NCI-H2107 treated with DMSO at 0.1 percent for 48 hours (cell line): ENCODE measurements around the gene IL17RD.
A peak's percentile ranks its signal among the peaks of the same experiment; 100 is the strongest.

ENCODE experiments used
- DNase-seq: peaks from one replicate; lab custom pipeline; 2025; ENCODE audit not compliant: unreplicated experiment; lab: John Stamatoyannopoulos, UW

Gene IL17RD

DNA sequence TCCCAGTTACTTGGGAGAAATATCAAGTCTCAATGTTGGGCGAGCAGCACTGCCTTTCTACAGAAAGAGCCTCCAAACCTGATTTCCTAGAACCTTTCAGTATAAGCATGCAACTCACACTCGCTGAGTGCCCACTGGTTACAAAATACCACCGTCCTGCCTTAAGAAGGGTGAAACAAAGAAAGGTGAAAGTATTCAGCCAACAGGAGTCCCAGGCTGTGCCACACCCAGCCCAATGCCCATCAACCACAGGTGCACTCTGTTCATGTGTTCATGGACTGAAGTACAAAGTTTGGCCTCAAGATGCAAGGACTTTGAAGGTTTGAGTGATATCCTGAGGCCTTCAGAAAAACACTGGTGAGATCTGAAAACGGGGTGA, 34.0 kb downstream of the IL17RD start:
- no peak for DNase-seq

DNA sequence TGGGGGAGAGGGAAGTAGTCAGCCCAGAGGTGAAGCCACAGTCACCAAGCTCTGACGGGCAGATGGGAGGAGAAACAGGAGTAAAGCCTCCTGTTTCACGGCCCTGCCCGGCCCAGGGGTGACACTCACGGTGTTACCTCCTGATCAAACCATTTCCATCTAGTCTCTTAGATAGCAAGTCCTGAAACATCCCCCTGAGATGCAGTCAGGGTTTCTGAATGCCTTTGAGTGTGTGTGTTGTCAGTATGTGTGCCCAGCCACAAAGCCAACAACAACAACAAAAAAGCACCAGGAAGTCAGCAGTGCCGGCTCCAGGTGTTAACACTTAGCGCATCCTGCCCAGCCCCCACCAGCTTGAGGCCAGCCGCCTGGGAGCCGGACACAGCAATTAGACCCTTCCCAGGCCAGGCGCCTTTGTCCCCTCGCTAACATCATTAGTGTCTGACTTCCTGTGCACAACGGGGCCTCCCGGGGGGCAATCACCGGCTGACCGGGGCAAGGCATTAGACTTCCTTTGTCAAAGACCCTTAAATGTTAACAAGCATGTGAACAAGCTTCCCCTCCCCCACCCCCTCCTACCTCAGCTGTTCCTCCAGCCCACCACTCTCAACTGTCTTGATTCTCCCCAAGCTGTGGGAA, 34.5 kb downstream of the IL17RD start:
- no peak for DNase-seq

DNA sequence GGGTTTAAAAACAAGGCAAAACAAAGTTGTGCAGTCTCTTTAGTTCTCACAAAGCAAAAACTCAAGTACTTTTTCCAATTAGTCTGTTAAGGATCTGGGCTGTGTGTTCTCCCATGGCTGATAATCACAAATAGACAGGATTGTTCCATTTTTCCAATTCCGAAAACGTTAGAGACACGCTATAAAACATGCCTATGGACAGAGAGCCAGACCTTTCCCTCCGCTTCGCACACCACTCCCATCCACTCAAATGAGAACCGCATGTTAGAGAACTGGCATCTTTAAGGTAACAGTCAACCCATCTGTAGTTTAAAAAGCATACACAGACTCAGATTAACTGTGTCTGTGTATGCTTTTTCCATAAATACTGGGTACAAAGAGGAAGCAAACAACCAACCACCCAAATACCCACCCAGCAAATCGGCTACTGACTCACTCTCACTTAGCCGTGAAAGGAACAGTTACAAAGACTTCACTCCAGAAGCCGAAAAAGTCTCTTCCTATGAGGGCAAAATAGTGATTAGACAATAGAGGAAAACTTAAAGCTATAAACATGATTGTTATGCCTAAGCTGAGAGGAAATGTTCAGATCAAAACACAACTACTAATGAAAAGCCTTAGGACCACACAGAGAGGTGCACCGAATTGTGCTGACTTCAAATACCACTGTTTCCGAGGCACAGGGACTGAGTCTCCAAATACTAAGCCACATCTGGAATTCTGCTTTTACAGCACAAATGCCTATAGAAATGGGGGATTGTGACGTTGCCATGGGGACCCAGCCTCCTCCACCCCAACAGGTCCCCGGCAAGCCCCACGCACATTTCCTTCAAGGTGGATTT, 36.1 kb downstream of the IL17RD start:
- DNase-seq = no peak

DNA sequence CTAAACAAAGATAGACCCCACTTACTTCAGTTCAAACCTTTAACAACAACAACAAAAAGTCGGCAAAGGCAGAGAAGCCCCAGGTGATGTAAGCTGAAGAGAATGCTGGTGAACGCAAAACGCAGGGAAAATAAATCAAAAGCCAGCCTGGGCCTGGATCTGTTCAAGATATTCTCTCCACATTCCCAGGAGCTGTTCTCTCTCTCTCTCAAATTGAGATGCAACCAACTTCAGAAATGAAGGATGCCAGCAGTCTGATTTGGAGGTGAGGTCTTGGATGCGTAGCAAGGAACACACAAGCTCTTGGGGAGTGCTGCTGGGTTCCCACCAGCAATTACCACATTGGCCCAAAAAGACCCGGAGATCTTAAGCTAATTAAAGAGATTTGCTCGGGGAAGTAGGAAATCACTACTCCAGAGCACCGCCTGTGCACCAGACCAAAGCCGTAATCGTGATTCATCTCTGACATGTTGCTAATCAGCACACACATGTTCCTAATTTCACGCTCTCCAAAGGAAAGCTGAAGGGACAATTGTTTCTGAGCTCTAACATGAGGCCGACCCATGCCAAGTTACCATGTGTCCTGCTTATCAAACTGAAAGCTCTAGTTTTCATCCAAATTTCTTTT, 37.1 kb downstream of the IL17RD start:
- no peak for DNase-seq

DNA sequence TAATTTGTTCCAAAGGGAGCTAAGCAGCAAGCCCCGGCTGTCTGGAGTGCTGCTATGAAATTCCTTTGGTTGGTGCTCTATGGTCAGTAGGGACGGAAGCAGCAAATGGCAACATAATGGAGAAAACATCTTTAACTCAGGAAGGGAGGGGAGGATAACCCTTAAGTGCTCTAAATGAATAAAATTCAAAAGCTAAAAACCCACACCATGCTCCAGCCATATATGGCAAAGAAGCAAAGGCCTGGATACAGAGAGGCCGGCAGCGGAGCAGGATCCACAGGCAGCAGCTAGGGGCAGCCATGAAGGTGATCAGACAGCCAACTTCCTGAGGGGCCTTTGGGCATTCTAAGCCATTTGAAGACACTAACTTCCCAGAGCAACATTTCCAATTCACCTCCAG, 38.9 kb downstream of the IL17RD start:
- DNase-seq = no peak

DNA sequence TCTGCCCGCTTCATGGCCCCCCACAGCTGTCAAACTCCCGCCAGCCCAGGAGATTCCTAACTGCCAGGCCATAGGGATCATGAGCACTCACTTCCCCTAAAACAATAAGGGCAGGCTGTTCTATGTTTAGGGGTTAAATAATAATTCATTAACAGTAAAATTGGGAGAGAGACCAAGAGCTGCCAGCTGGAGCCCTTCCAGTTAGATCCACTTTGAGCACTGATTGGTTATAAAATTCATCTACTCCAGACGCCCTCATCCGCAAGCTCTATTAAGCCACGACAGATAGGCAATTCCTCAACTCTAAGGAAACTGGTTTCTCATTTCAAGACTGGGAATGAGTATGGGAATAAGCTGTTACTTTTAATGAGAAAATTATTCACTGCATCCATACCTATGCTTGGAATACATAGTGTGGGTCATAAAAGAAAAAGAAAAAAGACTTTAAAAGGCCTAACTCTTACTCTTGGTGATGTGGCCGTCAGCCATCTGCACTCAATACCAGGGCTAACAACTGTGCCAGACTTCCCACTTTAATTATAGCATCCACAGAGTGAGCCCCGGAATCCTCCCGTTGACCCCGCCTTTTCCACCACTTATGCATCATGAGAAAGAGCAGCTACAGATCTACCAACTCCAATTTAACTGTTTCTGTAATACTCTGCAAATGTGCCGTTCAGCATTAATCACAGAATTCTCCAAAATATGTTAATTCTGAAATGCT, 44.5 kb downstream of the IL17RD start:
- no peak for DNase-seq

DNA sequence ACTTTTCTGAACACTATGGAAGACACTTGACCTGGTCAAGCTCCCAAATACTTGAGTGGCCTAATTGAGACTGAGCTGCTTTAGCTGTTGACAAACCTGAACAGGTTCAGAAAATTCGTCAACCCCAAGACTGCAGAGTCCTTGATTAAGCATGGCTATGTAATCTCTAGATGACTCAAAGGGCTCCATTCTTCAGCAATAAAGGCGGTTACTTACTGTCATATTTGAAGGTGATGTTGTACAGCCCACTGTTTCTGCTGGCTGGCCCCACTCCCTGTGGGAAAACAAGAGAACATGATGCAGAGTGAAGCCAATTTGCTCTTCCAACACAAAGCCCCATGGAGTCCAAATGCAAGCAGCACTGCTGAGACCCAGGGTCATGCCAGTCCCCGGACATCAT, 45.1 kb downstream of the IL17RD start:
- DNase-seq = no peak

DNA sequence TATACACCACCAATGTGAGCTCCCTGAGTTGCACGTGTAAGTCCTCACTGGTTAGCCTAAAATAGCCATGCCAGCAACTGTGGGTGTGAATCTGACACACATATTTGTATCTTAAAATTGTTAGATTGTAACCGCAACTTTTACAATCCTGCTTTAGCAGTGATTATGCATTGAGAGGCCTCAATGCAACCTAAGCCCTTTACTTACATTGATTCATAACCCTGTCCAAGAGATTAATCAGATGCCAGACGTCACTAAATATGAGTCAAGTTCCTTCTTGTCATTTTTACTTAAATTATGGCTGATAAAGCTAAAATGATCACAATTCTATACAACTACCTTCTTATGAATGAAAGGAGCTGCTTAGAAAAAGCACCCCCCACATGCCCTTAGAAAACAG, 46.9 kb downstream of the IL17RD start:
- DNase-seq = no peak

DNA sequence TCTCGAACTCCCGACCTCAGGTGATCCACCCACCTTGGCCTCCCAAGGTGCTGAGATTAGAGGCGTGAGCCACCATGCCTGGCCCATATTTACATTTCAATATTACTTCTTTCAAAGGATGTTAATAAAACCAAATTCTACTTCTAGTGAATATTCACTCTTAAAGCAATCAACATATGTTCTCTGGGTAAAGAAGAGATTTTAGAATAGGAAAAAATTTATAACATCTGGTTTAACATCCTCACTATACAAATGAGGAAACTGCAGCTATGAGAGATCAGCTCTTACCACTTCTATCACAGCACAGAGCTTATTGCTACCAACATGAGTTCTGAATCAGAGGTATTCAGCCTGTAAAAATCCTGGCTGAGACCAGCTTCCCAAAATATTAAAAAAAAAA, 48.7 kb downstream of the IL17RD start:
- no peak for DNase-seq

DNA sequence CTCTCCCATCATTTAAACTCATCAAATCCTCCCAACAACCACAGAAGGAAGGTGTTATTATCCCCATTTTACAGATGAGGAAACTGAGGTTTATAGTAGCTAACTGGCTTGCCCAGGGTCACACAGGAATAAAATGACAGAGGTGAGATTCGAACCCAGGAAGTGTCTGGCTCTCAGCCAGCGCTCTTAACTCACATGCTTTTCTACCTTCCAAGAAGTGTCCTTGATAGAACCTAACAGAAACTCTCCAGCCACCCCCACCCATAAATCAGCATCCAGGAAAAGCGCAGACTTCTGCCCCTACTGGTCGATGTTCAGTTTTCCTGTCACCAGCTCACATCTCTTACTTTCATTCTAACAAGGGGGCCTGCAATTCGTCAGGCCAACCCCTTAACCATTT, 52.9 kb downstream of the IL17RD start:
- DNase-seq = no peak

DNA sequence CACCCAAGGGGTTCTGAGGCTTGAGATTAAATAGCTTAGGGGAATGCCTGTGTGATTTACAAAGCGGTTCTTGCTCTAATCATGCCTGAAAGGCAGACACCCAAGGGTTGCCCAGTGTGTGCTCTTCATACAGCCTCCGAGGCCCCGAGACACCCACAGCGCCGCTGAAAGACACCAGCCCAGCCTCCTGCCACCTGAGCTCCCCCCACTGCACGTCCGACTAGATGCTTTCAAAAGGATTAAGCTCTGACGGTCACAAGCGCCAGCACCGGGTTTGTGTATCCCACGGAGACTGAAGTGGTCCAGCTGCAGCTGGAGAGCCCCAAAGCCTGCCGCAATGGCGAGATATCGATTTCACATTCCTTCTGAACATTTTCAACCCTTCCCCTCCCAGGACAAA, 54.4 kb downstream of the IL17RD start:
- DNase-seq = peak; percentile 55

DNA sequence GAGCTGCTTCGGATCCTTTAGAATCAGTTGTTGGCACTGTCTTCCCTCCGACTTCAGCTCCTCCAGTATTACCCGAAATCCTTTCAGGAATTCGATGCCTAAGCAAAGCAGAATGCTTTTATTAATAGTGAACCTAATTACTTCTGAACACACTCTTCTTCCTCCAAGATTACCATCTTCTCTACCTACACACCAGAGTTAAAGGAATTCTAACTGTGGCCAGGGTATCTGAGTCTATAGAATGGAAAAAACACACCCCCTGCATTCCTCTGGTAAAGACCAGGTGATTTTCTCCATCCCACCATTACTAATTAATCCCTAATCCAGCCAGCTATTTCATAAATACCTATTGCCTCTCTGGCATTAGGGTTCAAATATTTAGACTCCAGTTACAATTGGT, 54.9 kb downstream of the IL17RD start:
- no peak for DNase-seq

DNA sequence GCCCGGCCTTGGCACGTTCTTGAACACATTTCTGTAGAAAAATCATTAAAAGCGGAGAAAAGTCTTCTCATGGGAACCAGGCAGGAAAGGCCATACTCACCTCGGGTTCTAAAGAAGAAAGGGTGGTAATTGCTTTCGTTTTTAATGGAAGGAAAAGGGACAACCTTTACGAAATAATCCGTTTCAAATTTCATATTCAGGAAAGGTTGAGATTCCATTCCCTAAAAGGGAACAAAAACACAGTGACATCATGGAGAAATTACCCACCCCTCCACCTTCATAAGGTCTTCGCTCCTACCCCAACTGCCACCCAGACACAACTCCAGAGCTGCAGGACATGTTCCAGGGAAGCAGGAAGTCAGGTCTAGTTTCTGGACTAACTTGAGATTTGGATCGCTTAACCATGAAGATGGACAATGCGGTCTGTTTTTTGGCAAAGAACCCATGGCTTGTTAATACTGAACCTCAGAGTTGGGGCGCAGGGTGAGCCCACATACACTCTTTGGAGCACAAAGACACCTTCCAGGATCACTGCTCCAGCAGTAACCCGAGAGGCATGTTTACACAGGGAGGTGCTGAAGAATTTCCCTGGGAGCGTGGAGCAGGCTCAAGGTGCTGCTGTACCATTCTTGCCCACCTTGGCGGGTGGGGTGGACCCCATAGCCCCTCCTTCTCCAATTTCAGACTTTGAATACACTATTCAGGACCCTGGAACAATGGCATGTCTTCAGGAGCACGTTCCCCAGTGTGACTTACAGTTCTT, 55.5 kb downstream of the IL17RD start:
- no peak for DNase-seq

DNA sequence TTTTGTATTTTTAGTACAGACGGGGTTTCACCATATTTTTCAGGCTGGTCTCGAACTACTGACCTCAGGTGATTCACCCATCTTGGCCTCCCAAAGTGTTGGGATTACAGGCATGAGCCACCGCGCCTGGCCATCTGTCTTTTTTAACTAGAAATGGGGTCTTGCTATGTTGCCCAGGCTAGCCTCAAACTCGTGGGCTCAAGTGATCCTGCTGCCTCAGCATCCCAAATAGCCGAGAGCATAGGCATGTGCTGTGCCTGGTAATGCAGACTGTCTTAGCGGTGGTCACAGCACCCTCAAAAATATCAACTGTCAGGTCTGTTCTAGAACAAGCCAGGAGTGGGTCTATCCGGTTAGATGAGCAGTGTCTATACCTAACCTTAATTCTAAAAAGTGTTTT, 56.5 kb downstream of the IL17RD start:
- DNase-seq = no peak

DNA sequence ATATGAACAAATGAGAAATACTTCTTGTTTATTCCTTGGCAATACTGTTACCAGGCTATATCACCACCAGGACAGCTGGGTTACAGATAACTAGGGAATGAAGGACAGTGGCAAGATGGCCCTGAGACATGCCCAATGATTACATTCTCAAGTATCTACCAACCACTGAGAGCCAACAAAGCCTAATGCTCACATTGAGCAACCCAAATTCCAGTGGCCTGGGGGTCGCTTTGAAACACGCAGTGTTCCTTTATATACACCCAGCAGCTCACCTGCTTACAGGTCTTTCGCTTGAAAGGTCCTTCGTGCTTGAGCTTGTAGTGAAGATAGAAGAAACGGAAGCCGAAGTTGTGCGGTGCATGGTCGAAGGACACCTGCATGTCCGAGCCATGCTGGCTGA, 59.6 kb downstream of the IL17RD start:
- DNase-seq = no peak

DNA sequence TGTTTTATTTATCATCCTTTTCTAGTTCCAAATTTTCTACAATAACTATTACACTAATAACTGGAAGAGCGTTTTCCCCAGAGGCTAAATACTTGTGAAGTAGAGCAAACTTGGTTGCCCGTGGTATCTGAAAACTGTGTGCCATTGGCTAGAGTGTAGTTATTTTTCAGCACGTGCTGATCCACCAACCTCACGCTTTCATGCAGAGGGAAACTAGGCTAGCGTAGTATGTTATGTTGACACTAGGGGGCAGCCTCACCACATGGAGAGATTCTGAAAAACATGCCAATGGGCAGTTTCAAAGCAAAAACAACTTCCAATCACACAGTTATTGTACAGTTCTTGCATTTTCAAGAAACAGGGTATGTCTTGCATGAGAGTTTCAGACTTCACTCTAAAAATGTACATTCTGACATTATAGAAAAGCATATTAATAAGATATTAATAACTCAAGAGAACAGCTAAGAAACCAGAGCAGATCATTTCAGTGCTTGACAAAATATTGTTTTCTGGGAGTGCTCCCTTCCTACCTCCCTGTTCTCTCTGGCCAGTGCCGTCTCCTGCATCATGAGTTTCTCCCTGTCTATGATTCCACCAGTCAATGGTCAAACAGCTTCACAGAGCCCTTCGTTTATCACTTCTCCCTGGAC, 65.0 kb downstream of the IL17RD start:
- peak; percentile 48 for DNase-seq

DNA sequence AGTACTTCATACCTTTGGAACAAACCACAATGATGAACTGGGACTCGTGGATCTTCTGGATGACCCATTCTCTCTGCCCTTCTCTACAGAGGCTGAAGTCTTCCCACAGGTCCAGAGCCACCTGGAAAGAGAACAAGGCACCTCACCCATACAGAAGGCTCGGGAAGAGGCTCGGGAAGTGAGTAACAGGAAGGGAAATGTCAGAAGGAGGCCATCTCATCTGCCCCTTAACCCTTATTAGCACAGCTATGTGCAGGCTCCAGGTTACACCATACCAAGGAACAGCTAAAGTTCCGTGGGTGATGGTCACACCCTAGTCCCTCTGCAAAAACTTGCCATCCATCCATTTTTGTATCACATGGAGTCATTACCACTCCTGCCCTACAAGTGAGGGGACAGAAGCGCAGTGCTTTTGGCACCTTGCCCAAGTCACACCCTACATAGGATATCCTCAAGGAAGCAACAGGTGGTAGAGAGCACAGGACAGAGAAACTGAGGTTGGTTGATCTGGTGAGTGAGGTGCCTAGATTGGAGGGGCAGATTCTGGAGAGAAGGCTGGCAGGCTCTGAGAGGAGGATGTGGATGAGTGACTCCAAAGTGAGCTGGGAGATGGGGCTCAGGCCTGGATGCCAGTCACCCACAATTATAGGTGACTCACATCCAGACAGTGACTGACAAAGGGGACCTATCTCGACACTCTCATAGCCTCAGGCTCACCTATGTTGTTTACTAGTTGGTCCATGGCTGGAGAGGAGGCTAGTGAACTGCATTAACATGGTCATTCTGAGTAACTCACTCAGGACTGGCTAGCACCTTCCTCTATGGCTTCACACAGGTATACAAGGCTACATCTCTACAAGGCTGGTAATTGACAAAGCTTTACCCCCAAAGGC, 66.5 kb downstream of the IL17RD start:
- DNase-seq = no peak

DNA sequence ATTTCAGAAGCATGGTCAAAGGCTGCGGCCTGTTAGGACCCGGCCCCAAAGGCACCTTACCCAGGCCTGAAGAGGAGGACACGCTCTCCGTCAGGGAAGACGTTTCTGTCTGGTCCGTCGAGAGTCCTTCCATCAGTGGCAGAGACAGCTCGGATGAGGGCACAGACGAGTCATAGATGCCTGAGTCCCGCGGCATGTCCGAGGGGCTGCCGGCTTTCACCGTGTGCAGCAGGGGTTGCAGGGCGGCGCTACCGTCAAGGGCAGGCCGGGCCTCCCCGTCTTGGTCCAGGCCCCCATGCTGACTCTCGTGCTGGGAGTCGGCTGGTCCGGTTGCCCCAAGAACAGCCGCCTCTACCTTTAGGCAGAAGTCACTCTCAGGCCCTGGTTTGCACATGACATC, 67.6 kb downstream of the IL17RD start:
- DNase-seq = no peak

DNA sequence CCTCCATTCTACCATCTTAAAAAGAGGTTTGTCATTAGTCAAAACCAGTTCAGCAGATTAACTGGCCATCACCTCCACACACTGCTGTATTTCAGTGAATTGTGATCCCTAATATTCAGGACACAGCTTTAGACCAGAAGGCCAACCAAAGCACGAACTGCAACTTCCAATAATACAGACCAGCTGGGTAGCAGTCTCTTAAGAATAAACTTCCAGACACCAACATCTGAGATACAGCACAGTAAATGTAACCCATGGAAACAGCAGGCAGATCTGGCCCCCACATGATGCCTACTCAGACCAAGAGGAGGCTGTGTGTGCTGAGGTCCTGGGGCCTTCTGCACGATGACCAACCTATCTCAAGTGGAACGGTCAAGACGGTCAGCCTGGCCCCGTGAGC, 69.8 kb downstream of the IL17RD start:
- DNase-seq = no peak
